GM18861 (cell line): ENCODE data around the gene SLC8A2.
"Not testable (repeated sequence)": the region's sequence is repeated elsewhere in the genome, so short reads cannot be mapped to it uniquely, and the experiment has no call there.

Source experiments
- ATAC-seq: cut with Tn5 transposase; IDR thresholded peaks from one replicate; pipeline ENCODE4 v1.9.1; 2021; ENCODE audit not compliant: unreplicated experiment

SLC8A2 gene

DNA sequence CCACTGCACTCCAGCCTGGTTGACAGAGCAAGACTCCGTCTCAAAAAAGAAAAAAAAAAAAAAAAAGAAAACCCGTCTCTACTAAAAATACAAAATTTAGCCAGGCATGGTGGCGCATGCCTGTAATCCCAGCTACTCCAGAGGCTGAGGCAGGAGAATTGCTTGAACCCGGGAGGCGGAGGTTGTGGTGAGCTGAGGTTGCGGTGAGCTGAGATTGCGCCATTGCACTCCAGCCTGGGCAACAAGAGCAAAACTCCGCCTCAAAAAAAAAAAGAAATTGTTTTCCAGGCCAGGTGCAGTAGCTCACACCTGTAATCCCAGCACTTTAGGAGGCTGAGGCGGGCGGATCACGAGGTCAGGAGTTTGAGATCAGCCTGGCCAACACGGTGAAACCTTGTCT, 85.1 kb downstream of the SLC8A2 start:
- not testable (repeated sequence) for ATAC-seq

DNA sequence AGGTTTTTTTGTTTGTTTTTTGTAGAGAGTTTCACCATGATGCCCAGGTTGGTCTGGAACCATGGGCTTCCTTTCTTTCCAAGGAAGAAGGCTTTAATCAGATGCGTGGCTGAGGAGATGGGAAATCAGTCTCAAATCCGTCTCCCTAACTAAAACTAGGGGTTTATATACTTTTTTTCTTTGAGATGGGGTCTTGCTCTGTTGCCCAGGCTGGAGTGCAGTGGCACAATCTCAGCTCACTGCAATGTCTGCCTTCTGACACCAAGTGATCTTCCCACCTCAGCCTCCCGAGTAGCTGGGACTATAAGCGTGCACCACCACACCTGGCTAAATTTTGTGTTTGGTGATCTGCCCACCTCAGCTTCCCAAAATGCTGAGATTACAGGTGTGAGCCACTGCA, 87.2 kb downstream of the SLC8A2 start:
- ATAC-seq = not testable (repeated sequence)

DNA sequence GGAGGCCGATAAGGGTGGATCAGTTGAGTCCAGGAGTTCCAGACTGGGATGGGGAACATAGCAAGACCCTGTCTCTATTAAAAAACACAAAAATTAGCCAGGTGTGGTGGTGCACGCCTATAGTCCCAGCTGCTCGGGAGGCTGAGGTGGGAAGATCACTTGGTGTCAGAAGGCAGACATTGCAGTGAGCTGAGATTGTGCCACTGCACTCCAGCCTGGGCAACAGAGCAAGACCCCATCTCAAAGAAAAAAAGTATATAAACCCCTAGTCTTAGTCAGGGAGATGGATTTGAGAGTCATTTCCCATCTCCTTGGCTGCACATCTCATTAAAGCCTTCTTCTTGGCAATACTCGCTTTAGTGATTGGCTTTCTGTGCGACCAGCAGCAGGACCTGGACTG, 87.8 kb downstream of the SLC8A2 start:
- ATAC-seq = not testable (repeated sequence)

DNA sequence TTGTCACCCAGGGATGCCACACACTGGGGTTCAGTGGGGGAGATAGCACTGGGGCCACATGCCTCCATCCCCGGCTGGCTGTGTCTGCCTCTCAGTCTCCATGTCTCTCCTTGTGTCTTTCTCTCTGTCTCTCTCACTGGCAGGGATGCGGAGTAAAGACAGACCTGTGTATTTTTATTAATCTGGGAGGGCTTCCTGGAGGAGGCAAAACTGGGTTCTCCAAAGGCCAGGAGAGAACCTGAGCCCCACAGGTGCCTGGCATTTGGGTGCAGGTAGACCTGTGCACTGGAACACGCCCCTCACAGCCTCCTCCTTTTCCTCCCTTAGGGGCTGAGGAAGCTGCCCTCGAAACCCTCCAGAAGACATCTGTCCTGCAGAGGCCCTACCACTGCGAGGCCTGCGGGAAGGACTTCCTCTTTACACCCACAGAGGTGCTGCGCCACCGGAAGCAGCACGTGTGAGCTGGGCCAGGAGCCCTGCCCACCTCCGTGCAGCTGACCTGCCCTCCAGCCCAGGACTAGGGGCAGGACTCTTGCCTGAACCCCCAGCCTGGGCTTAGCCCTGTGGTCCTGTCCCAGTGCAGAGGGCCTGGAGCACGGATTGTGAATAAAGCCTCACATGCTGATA, 89.9 kb downstream of the SLC8A2 start:
- no peak for ATAC-seq

DNA sequence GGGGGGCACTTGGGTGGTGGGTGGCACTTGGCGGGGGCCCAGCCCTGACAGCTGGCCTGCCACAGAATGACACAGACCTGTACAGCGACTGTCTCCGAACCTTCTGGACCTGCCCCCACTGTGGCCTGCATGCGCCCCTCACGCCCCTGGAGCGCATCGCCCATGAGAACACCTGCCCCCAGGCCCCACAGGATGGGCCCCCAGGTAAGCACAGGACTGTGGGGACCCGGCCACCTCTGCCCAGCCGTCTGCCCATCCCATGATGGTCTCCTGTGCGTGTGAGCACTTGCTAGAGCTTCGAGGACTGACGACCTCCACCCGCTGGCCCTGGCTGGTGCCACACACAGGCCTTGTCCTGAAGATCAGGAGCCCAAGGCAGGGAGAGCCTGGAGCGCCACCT, 90.6 kb downstream of the SLC8A2 start:
- no peak for ATAC-seq

DNA sequence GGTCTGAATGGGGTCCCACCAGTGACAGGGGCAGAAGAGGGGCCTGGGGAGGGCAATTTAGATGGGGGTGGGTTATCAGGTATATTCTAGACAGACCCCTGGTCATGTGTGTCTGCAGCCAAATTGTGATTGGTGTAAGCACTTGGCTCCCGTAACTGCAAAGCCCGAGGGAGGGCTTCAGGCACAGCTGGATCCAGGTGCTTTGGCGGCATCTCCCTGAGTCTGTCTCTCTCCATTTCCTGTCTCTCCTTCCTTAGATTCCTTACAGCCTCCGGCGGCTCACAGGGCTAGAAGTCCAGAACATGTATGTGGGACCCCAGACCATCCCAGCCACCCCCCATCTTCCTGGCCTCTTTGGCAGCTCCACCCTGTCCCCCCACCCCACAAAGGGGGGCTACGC, 91.1 kb downstream of the SLC8A2 start:
- no peak for ATAC-seq

DNA sequence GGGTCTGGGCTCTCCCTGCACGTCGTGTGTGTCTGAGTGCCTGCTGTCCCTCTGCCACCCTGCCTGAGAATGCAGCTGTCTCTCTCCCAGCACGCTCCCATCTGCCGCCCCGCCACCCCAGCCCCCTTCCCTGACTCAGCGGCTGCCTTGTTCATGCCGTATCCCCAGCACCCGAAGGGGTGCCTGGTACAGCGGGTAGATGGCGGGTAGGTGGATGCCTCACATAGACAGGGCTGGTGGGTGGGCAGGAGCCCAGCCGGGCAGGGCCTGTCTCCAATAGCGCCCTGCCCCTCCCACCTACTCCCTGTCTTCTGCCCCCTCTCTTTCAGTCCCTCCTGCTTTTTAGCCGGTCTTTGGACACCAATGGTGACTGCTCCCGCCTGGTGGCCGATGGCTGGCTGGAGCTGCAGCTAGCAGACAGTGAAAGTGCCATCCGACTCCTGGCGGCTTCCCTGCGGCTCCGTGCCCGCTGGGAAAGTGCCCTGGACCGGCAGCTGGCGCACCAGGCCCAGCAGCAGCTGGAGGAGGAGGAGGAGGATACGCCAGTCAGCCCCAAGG, 92.2 kb downstream of the SLC8A2 start:
- no peak for ATAC-seq

DNA sequence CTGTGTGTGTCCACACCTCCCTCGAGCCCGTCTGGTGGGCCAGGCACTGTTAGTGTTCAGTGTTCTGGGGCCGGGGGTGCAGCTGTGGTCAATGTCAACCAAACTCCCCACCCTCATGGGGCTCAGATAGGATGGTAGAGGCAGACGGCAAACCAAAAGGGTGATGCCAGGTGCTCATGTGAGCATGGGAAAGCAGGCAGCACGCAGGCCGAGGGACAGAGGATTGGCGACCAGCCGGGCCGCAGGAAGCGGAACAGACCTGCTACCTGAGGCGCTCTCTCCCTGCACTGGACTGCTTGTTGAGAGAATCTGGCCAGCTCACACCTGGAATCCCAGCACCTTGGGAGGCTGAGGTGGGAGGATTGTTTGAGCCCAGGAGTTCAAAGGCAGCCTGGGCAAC, 93.4 kb downstream of the SLC8A2 start:
- ATAC-seq = no peak
